Type B pancreatic cell (in vitro differentiated cells): ENCODE measurements around the gene ZIC1. TPM values are rescaled to one million over a fixed set of nuclear protein-coding genes. Genes with fewer than 3 reads are reported as not detected.
A peak's percentile ranks its signal among the peaks of the same experiment; 100 is the strongest.

ENCODE experiments used
- DNase-seq: peaks from one replicate; pipeline ENCODE4 v3.0.0; 2021; ENCODE audit warnings: mixed read lengths; ENCODE audit not compliant: unreplicated experiment; ENCODE audit errors: extremely low spot score
- H3K27ac Mint-ChIP-seq: 2 replicates; pipeline ENCODE4 v1.8.0; 2021; ENCODE audit warnings: mild to moderate bottlenecking, mixed read lengths
- H3K27me3 Mint-ChIP-seq: 2 replicates; pipeline ENCODE4 v1.8.0; 2021; ENCODE audit warnings: mixed read lengths
- H3K36me3 Mint-ChIP-seq: 2 replicates; pipeline ENCODE4 v1.8.0; 2021; ENCODE audit warnings: mixed read lengths
- H3K4me1 Mint-ChIP-seq: one replicate; pipeline ENCODE4 v1.8.0; 2021; ENCODE audit warnings: mixed read lengths; ENCODE audit not compliant: unreplicated experiment
- H3K4me3 Mint-ChIP-seq: 2 replicates; pipeline ENCODE4 v1.8.0; 2021; ENCODE audit warnings: mild to moderate bottlenecking, mixed read lengths
- H3K9me3 Mint-ChIP-seq: 2 replicates; pipeline ENCODE4 v1.8.0; 2021; ENCODE audit warnings: mixed read lengths
- CTCF ChIP-seq: fragments of 200-600 bp; sonication (generic); conservative IDR thresholded peaks from 2 replicates; pipeline ENCODE4 v1.5.0; 2021; ENCODE audit warnings: antibody characterized with exemption, mild to moderate bottlenecking
- total RNA-seq: library from RNA; stranded (reverse); gene quantifications from 2 replicates; pipeline ENCODE4 v1.2.1, GENCODE V29; 2021; ENCODE audit warnings: low replicate concordance

ZIC1 gene
- total RNA-seq, 1 donor from 2014 or later: 184 TPM

- H3K36me3 Mint-ChIP-seq: peaks cover 20% of the 10 kb centered on the region
Observed at GRCh38 chr3:147395899-147396711, 13.1 kb upstream of the ZIC1 start.

GRCh38 chr3:147396712-147397046 is 12.5 kb upstream of the ZIC1 start:
- peaks cover 28% of the 10 kb centered on the region for H3K4me1 Mint-ChIP-seq
- H3K9me3 Mint-ChIP-seq: no peaks in the 10 kb centered on the region
- TF ChIP-seq CTCF: no peak
- peak overlapping the region; percentile 88 for H3K4me3 Mint-ChIP-seq
- H3K36me3 Mint-ChIP-seq: peaks cover 21% of the 10 kb centered on the region
- peak overlapping the region; percentile 86 for H3K27ac Mint-ChIP-seq
- no peak for DNase-seq
- peaks cover 96% of the 10 kb centered on the region for H3K27me3 Mint-ChIP-seq

More at GRCh38 chr3:147395899-147396711, 13.1 kb upstream of the ZIC1 start:
- H3K4me1 Mint-ChIP-seq: peaks cover 34% of the 10 kb centered on the region
- TF ChIP-seq CTCF: peak; percentile 17
- peak overlapping the region; percentile 86 for H3K27ac Mint-ChIP-seq
- H3K27me3 Mint-ChIP-seq: peaks cover 96% of the 10 kb centered on the region
- no peak for DNase-seq
- peak overlapping the region; percentile 89 for H3K4me3 Mint-ChIP-seq
- no peaks in the 10 kb centered on the region for H3K9me3 Mint-ChIP-seq

- peak; percentile 50 for TF ChIP-seq CTCF
- Mint-ChIP-seq H3K36me3 (peaks cover 21% of the 10 kb centered on the region), H3K4me1 (peaks cover 28% of the 10 kb centered on the region), H3K9me3 (no peaks in the 10 kb centered on the region), H3K27ac (peak overlapping the region; percentile 86), H3K4me3 (peak overlapping the region; percentile 88), H3K27me3 (peaks cover 96% of the 10 kb centered on the region)
- no peak for DNase-seq
Observed at GRCh38 chr3:147397155-147397874, 11.8 kb upstream of the ZIC1 start.

- peak overlapping the region; percentile 88 for H3K4me3 Mint-ChIP-seq
- H3K4me1 Mint-ChIP-seq: peaks cover 24% of the 10 kb centered on the region
- H3K27me3 Mint-ChIP-seq: peaks cover 96% of the 10 kb centered on the region
- DNase-seq: no peak
- peaks cover 21% of the 10 kb centered on the region for H3K36me3 Mint-ChIP-seq
- H3K27ac Mint-ChIP-seq: peak overlapping the region; percentile 86
- no peak for TF ChIP-seq CTCF
- H3K9me3 Mint-ChIP-seq: no peaks in the 10 kb centered on the region
Observed at GRCh38 chr3:147397875-147398812, 11.0 kb upstream of the ZIC1 start.

GRCh38 chr3:147398813-147399534 is 10.2 kb upstream of the ZIC1 start:
- Mint-ChIP-seq H3K4me3 (peak overlapping the region; percentile 88), H3K4me1 (peaks cover 28% of the 10 kb centered on the region)
- no peak for TF ChIP-seq CTCF

More at GRCh38 chr3:147398813-147399534, 10.2 kb upstream of the ZIC1 start:
- H3K36me3 Mint-ChIP-seq: peaks cover 24% of the 10 kb centered on the region
- H3K27me3 Mint-ChIP-seq: peaks cover 97% of the 10 kb centered on the region
- H3K27ac Mint-ChIP-seq: no peak overlapping the region
- DNase-seq: no peak
- H3K9me3 Mint-ChIP-seq: no peaks in the 10 kb centered on the region
